CD4-positive, alpha-beta T cell (primary cell): ENCODE measurements around the gene EHF. TPM values are rescaled to one million over a fixed set of nuclear protein-coding genes. Genes with fewer than 3 reads are reported as not detected.

Source experiments
- ATAC-seq: fragments of 200-7000 bp; cut with Tn5 transposase; one replicate; pipeline ENCODE4 v1.10.0; 2022; ENCODE audit warnings: mild to moderate bottlenecking; ENCODE audit not compliant: poor library complexity
- CTCF ChIA-PET: fragments of 350-600 bp; sonication (Branson Sonifier 250); formaldehyde crosslinking; loops from one replicate; lab custom pipeline; 2021; ENCODE audit warnings: antibody characterized with exemption, inconsistent platforms; lab: Charles Lee
- POLR2A ChIA-PET: fragments of 350-600 bp; sonication (Branson Sonifier 250); formaldehyde crosslinking; loops from one replicate; lab custom pipeline; 2021; ENCODE audit warnings: antibody characterized with exemption, inconsistent platforms; lab: Charles Lee
- DNase-seq, 14 experiments: peaks; one replicate each; pipeline ENCODE4 v3.0.0-alpha.2; 2013 to 2020; ENCODE audit warnings: mixed read lengths in 2 of 14
- H3K27ac ChIP-seq, 2 donors: one replicate each; pipeline versions ENCODE4 v1.5.1 to v1.7.0; 2013; ENCODE audit warnings: low read length in 2 of 2, low read depth in 1 of 2, mild to moderate bottlenecking in 1 of 2
- H3K27me3 ChIP-seq, 2 experiments: 1 replicate in 1 of 2; 2 replicates in 1 of 2; pipeline versions ENCODE4 v1.6.1 to v1.7.0; 2013; ENCODE audit warnings: low read length in 2 of 2, control low read depth in 1 of 2, mild to moderate bottlenecking in 1 of 2, moderate library complexity in 1 of 2; ENCODE audit not compliant: insufficient read depth in 2 of 2, control insufficient read depth in 1 of 2
- H3K36me3 ChIP-seq: one replicate; pipeline ENCODE4 v1.6.1; 2013; ENCODE audit warnings: low read length, control low read depth; ENCODE audit not compliant: insufficient read depth
- H3K4me1 ChIP-seq: one replicate; pipeline ENCODE4 v1.6.1; 2013; ENCODE audit warnings: low read length, control low read depth; ENCODE audit not compliant: insufficient read depth
- H3K4me3 ChIP-seq: one replicate; pipeline ENCODE4 v1.5.1; 2013; ENCODE audit warnings: mild to moderate bottlenecking, low read length, moderate library complexity
- H3K9me3 ChIP-seq, 2 experiments: 1 replicate in 1 of 2; 2 replicates in 1 of 2; pipeline versions ENCODE4 v1.6.1 to v1.7.0; 2013; ENCODE audit warnings: low read length in 2 of 2, mild to moderate bottlenecking in 2 of 2, control low read depth in 1 of 2, moderate library complexity in 1 of 2; ENCODE audit not compliant: control insufficient read depth in 1 of 2, insufficient read depth in 1 of 2
- H3K27ac Mint-ChIP-seq: one replicate; pipeline ENCODE4 v1.8.0; 2020; ENCODE audit warnings: mixed read lengths
- H3K27me3 Mint-ChIP-seq: one replicate; pipeline ENCODE4 v1.8.0; 2021; ENCODE audit warnings: mixed read lengths
- H3K36me3 Mint-ChIP-seq: one replicate; pipeline ENCODE4 v1.8.0; 2021; ENCODE audit warnings: low read depth, mixed read lengths
- H3K4me1 Mint-ChIP-seq: one replicate; pipeline ENCODE4 v1.8.0; 2021; ENCODE audit warnings: low read depth, mixed read lengths
- H3K4me3 Mint-ChIP-seq: one replicate; pipeline ENCODE4 v1.8.0; 2020; ENCODE audit warnings: mild to moderate bottlenecking, mixed read lengths
- H3K9me3 Mint-ChIP-seq: one replicate; pipeline ENCODE4 v1.8.0; 2020; ENCODE audit warnings: mixed read lengths
- intact Hi-C, 2 experiments: fragments of 100-400 bp; cut with DNase I in 1 of 2; cut with micrococcal nuclease in 1 of 2; formaldehyde crosslinking; loops; one replicate each; pipeline versions ENCODE4 v1.15.1 to v1.9.0; 2023 to 2025; cut with DNase I, micrococcal nuclease
- total RNA-seq, 174 experiments: library from RNA in 2 of 174; stranded (reverse) in 2 of 174; gene quantifications; one replicate each; pipeline ENCODE4 v1.2.3 and lab custom pipeline; 2021 to 2026
- TF ChIP-seq, protein P1 (sequence below): fragments of 200-600 bp; IDR thresholded peaks from one replicate; pipeline ENCODE4 v1.8.0; 2022; ENCODE audit warnings: antibody characterized with exemption, mild to moderate bottlenecking

Gene EHF
- total RNA-seq, 2 experiments from 2014 or later, result not detected

DNA sequence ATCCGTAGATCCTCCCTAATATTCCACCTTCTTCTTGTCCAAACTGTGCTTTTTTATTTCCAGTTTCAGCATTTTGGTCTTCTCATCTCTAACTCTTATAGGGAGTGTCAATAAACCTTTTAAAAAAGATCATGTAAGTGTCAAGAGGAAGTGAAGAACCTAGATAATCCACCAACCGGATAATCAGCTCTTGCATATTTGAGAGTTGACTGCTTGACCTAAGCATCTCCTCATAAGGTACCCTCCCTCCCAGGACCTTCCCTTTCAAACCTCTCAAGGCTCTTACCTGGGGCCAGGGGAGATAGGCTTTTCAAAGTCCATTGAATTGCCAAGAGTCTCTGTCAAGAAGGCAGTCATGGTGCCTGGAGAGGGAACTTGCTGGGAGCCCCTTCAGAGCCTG is 691 bp upstream of the EHF start:
- peaks cover 22% of the 10 kb centered on the region for H3K27me3 Mint-ChIP-seq
- H3K27me3 ChIP-seq, result peaks cover 0 to 3% of the 10 kb centered on the region in 2 experiments
- TF ChIP-seq, protein P1, sequence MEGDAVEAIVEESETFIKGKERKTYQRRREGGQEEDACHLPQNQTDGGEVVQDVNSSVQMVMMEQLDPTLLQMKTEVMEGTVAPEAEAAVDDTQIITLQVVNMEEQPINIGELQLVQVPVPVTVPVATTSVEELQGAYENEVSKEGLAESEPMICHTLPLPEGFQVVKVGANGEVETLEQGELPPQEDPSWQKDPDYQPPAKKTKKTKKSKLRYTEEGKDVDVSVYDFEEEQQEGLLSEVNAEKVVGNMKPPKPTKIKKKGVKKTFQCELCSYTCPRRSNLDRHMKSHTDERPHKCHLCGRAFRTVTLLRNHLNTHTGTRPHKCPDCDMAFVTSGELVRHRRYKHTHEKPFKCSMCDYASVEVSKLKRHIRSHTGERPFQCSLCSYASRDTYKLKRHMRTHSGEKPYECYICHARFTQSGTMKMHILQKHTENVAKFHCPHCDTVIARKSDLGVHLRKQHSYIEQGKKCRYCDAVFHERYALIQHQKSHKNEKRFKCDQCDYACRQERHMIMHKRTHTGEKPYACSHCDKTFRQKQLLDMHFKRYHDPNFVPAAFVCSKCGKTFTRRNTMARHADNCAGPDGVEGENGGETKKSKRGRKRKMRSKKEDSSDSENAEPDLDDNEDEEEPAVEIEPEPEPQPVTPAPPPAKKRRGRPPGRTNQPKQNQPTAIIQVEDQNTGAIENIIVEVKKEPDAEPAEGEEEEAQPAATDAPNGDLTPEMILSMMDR, result no peak

DNA sequence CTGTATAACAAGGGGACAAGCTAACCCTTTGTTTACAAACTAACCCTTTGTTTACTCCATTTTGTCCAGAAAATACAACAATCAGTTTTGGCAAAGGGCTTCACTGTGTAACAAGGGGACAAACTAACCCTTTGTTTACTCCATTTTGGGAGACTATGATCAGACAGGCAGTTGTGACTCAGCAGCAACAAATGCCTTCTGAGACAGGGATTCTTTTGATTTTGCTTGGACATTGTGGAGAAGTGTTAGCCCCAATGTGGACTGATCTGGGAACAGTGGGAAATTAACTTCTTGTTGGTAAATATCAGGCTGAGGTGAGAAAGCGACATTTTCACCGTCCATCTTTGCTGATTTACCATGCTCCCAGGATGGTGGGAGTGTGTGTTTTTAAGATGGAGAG is 983 bp downstream of the EHF start:
- Histone ChIP-seq H3K9me3 (no peaks in the 10 kb centered on the region), H3K4me3 (no peak overlapping the region), H3K27ac (no peak overlapping the region), H3K36me3 (no peaks in the 10 kb centered on the region), H3K27me3 (peaks cover 0 to 3% of the 10 kb centered on the region in 2 experiments), H3K4me1 (peaks cover 10% of the 10 kb centered on the region)
- peaks cover 36% of the 10 kb centered on the region for H3K27me3 Mint-ChIP-seq
- ChIA-PET CTCF (no interaction called here), POLR2A (interaction anchor here (0.8 kb wide), 1 partner anchor 19 kb away, joined by 3 read pairs; no protein-coding TSS in a partner anchor)
- no peaks in the 10 kb centered on the region for H3K36me3 Mint-ChIP-seq
- H3K27ac Mint-ChIP-seq, result no peak overlapping the region
- ATAC-seq (no peak), DNase-seq (no peak)
- TF ChIP-seq, protein P1, result no peak
- intact Hi-C loops, result no loop called here
- H3K9me3 Mint-ChIP-seq, result no peaks in the 10 kb centered on the region
- no peak overlapping the region for H3K4me3 Mint-ChIP-seq
- H3K4me1 Mint-ChIP-seq, result no peaks in the 10 kb centered on the region

More for the DNA sequence above, 691 bp upstream of the EHF start:
- no peaks in the 10 kb centered on the region for H3K9me3 ChIP-seq
- DNase-seq (no peak), ATAC-seq (no peak)
- CTCF ChIA-PET, result no interaction called here
- no peak overlapping the region for H3K4me3 ChIP-seq
- no peak overlapping the region for H3K4me3 Mint-ChIP-seq
- H3K27ac ChIP-seq, result no peak overlapping the region
- POLR2A ChIA-PET, result no interaction called here
- no peaks in the 10 kb centered on the region for H3K9me3 Mint-ChIP-seq
- H3K36me3 Mint-ChIP-seq, result no peaks in the 10 kb centered on the region
- no peaks in the 10 kb centered on the region for H3K36me3 ChIP-seq
- peaks cover 10% of the 10 kb centered on the region for H3K4me1 ChIP-seq
- H3K4me1 Mint-ChIP-seq, result no peaks in the 10 kb centered on the region
- no peak overlapping the region for H3K27ac Mint-ChIP-seq
- intact Hi-C loops, result no loop called here

DNA sequence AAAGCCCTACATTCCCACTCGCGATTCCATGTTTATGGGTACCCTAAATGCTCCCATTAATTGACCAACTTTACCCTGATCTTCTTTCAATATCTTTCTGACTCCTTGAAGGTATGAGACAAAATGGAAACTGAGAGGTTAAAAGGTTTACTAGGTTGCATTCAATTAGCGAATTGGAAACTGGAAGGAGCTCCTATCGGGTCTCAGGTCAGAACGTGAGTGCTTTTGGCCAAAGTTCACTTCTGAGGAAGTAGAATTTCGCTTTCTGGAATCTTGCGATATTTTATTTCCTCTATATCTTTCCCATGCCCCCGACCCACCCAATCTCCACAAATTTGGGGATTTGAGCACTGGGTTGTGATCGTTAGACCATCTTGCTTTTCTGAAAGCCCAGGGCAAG is 2.6 kb downstream of the EHF start:
- H3K9me3 Mint-ChIP-seq, result no peaks in the 10 kb centered on the region
- H3K36me3 Mint-ChIP-seq, result no peaks in the 10 kb centered on the region
- H3K27ac Mint-ChIP-seq, result no peak overlapping the region
- no peak overlapping the region for H3K4me3 Mint-ChIP-seq
- ChIA-PET CTCF (no interaction called here), POLR2A (no interaction called here)
- H3K4me1 Mint-ChIP-seq, result no peaks in the 10 kb centered on the region
- peaks cover 37% of the 10 kb centered on the region for H3K27me3 Mint-ChIP-seq
- H3K27ac ChIP-seq, result no peak overlapping the region
- H3K9me3 ChIP-seq, result no peaks in the 10 kb centered on the region
- intact Hi-C loops, result no loop called here
- H3K36me3 ChIP-seq, result no peaks in the 10 kb centered on the region
- peaks cover 10% of the 10 kb centered on the region for H3K4me1 ChIP-seq
- no peak for ATAC-seq
- no peak overlapping the region for H3K4me3 ChIP-seq
- TF ChIP-seq, protein P1, result no peak
- no peak for DNase-seq
- peaks cover 0 to 3% of the 10 kb centered on the region in 2 experiments for H3K27me3 ChIP-seq
